Upper lobe of left lung (tissue), 4 donors: ENCODE results near the gene KCNQ1OT1.

Source experiments
- CTCF ChIP-seq, 6 experiments: fragments of 450-650 bp in 4 of 6; fragments of 200-600 bp in 2 of 6; sonication (generic) in 2 of 6; IDR thresholded peaks; one replicate each; pipeline ENCODE4 v1.5.1; 2016 to 2019; ENCODE audit warnings: antibody characterized with exemption in 6 of 6
- POLR2A ChIP-seq, 4 donors: fragments of 450-650 bp; IDR thresholded peaks; one replicate each; pipeline ENCODE4 v1.5.1; 2016 to 2017; ENCODE audit warnings: antibody characterized with exemption in 4 of 4, mild to moderate bottlenecking in 2 of 4
- POLR2AphosphoS5 ChIP-seq, 2 donors: sonication (generic); formaldehyde crosslinking; IDR thresholded peaks; one replicate each; pipeline ENCODE4 v1.5.1; 2017; ENCODE audit warnings: antibody characterized with exemption in 2 of 2

GRCh38 chr11:2565447-2566222, 134.2 kb downstream of the KCNQ1OT1 start:
- TF ChIP-seq POLR2AphosphoS5 (IDR thresholded peaks at IDR 0.05) = no peak
- no peak for TF ChIP-seq POLR2A (IDR thresholded peaks at IDR 0.05)
- no peak for TF ChIP-seq CTCF (IDR thresholded peaks at IDR 0.05)
